Measurements from ENCODE around the gene BTF3.
"Not testable (repeated sequence)": the region's sequence is repeated elsewhere in the genome, so short reads cannot be mapped to it uniquely, and the experiment has no call there.

BTF3 gene

GRCh38 chr5:73486119-73486899 lies 11.9 kb upstream of the BTF3 start:
- DNase-seq, result no peak

GRCh38 chr5:73487257-73487656 lies 11.0 kb upstream of the BTF3 start:
- DNase-seq, result not testable (repeated sequence)

- DNase-seq, result no peak
Observed at GRCh38 chr5:73487815-73488214, 10.4 kb upstream of the BTF3 start.

GRCh38 chr5:73488806-73489205 lies 9.4 kb upstream of the BTF3 start:
- no peak for DNase-seq

GRCh38 chr5:73490088-73490487 lies 8.2 kb upstream of the BTF3 start:
- no peak for DNase-seq

- DNase-seq, result no peak
Observed at GRCh38 chr5:73491155-73491554, 7.1 kb upstream of the BTF3 start.

- no peak for DNase-seq
Observed at GRCh38 chr5:73493421-73493820, 4.8 kb upstream of the BTF3 start.

GRCh38 chr5:73494721-73495120 lies 3.5 kb upstream of the BTF3 start:
- no peak for DNase-seq

- DNase-seq, result no peak
Observed at GRCh38 chr5:73495772-73496335, 2.4 kb upstream of the BTF3 start.

GRCh38 chr5:73496984-73497457 lies 1.2 kb upstream of the BTF3 start:
- DNase-seq, result no peak

GRCh38 chr5:73497497-73498056 lies 665 bp upstream of the BTF3 start:
- DNase-seq, result no peak

GRCh38 chr5:73499187-73499586 lies 945 bp downstream of the BTF3 start:
- no peak for DNase-seq

GRCh38 chr5:73499756-73500155 lies 1.5 kb downstream of the BTF3 start:
- no peak for DNase-seq

- DNase-seq, result no peak
Observed at GRCh38 chr5:73501406-73501805, 3.2 kb downstream of the BTF3 start.

- DNase-seq, result no peak
Observed at GRCh38 chr5:73506459-73506955, 8.3 kb downstream of the BTF3 start.

- DNase-seq, result no peak
Observed at GRCh38 chr5:73507062-73507461, 8.8 kb downstream of the BTF3 start.

- not testable (repeated sequence) for DNase-seq
Observed at GRCh38 chr5:73508521-73508920, 10.3 kb downstream of the BTF3 start.

GRCh38 chr5:73513996-73514395 lies 15.8 kb downstream of the BTF3 start:
- DNase-seq, result no peak

- DNase-seq, result no peak
Observed at GRCh38 chr5:73514418-73514817, 16.2 kb downstream of the BTF3 start.

GRCh38 chr5:73515232-73515631 lies 17.0 kb downstream of the BTF3 start:
- no peak for DNase-seq

GRCh38 chr5:73519531-73520283 lies 21.5 kb downstream of the BTF3 start:
- DNase-seq, result peak; percentile 54 to 73

- no peak for DNase-seq
Observed at GRCh38 chr5:73522989-73523388, 24.7 kb downstream of the BTF3 start.

GRCh38 chr5:73523861-73524260 lies 25.6 kb downstream of the BTF3 start:
- no peak for DNase-seq

Measured in activated CD4-positive, alpha-beta T cell treated with anti-CD3 and anti-CD28 coated beads, Interleukin-2, amount 50 U/mL, for 48 hours (primary cell).